Central memory CD8-positive, alpha-beta T cell (primary cell): ENCODE results near the gene WBP4.
"Not testable (repeated sequence)": the region's sequence is repeated elsewhere in the genome, so short reads cannot be mapped to it uniquely, and the experiment has no call there.

ENCODE experiments used
- ATAC-seq: fragments of 150-1000 bp; cut with Tn5 transposase; replicated peaks from 2 replicates; pipeline ENCODE4 v1.10.0; 2022; ENCODE audit warnings: mild to moderate bottlenecking, moderate FRiP score, moderate number of reproducible peaks; ENCODE audit not compliant: poor library complexity, severe bottlenecking; ENCODE audit errors: extremely low read depth
- DNase-seq, 2 donors: peaks; one replicate each; pipeline ENCODE4 v3.0.0; 2021; ENCODE audit warnings: low spot score in 2 of 2
- H3K27ac Mint-ChIP-seq: one replicate; pipeline ENCODE4 v1.8.0; 2022; ENCODE audit warnings: low read depth, mild to moderate bottlenecking, moderate library complexity, mixed read lengths
- H3K27me3 Mint-ChIP-seq: one replicate; pipeline ENCODE4 v1.8.0; 2022; ENCODE audit warnings: mixed read lengths
- H3K36me3 Mint-ChIP-seq: one replicate; pipeline ENCODE4 v1.8.0; 2022; ENCODE audit warnings: mild to moderate bottlenecking, moderate library complexity, mixed read lengths; ENCODE audit not compliant: insufficient read depth
- H3K4me1 Mint-ChIP-seq: one replicate; pipeline ENCODE4 v1.8.0; 2022; ENCODE audit warnings: mixed read lengths
- H3K4me3 Mint-ChIP-seq: one replicate; pipeline ENCODE4 v1.8.0; 2022; ENCODE audit warnings: mild to moderate bottlenecking, moderate library complexity, mixed read lengths
- H3K9me3 Mint-ChIP-seq: one replicate; pipeline ENCODE4 v1.8.0; 2022; ENCODE audit warnings: mixed read lengths

Gene WBP4

DNA sequence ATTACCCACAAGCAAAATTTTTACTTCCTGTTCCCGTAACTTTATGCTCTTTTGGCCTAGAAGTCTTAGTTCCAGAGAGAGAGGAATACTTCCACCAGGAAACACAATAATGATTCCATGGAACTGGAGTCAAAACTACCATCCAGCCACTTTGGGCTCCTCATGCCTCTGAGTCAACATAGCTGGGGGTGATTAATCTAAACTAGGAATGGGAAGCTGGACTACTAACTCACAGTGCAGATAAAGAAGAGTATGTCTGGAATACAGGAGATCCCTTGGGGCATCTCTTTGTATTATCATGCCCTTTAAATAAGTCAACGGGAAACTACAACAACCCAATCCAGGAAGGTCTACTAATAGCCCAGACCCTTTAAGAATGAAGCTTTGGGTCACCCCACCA lies 33.3 kb upstream of the WBP4 start:
- Mint-ChIP-seq H3K9me3 (no peaks in the 10 kb centered on the region), H3K27ac (no peak overlapping the region), H3K27me3 (no peaks in the 10 kb centered on the region), H3K4me1 (peaks cover 25% of the 10 kb centered on the region), H3K36me3 (no peaks in the 10 kb centered on the region), H3K4me3 (no peak overlapping the region)
- DNase-seq: no peak
- ATAC-seq: no peak

DNA sequence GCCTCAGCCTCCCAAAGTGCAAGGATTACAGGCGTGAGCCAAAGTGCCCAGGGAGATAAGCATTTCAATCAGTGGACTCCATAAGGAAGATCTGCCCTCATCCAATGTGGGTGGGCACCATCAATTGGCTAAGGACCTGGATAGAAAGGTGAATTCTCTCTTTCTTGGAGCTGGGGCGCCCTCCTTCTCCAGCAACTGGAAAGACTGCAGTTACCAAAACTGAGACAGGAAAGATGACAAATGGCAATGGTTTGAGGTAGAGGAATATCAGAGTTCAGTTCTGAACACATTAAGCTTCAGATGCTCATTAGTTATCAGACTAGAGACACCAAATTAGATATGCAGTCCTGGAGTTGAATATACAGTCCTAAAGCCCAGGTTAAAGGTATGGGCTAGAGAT lies 31.7 kb upstream of the WBP4 start:
- Mint-ChIP-seq H3K27ac (no peak overlapping the region), H3K36me3 (peaks cover 2% of the 10 kb centered on the region), H3K27me3 (no peaks in the 10 kb centered on the region), H3K4me3 (no peak overlapping the region), H3K9me3 (no peaks in the 10 kb centered on the region), H3K4me1 (peaks cover 19% of the 10 kb centered on the region)
- no peak for DNase-seq
- no peak for ATAC-seq

DNA sequence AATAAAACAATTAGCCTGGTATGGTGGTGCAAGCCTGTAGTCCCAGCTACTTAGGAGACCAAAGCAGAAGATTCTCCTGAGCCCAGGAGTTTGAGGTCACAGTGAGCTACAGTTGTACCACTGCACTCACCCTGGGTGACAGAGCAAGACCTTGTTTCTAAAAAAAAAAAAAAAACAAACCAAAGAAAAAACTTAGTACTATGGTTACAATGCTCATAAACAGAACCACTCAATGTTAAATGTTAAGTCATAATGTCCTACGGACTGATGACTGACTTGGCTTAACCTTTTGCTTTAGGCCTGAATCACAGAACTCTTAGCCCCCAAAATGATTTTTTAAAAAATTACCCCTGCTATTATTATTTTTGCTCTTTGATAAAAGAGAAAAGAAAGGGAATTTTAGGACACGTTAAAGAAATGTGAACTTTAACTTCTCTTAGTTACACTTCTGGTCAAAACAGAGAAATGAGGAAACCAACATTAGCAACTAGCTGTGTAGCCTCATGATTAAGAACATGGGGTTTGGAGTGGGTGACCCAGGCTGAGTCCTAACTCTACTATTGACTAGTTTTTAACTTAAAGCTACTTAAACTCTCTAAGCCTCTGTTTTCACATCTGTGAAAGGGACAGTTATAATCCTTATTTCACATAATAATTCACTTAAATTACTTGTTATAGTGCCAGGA lies 28.5 kb upstream of the WBP4 start:
- H3K9me3 Mint-ChIP-seq: no peaks in the 10 kb centered on the region
- H3K27ac Mint-ChIP-seq: no peak overlapping the region

DNA sequence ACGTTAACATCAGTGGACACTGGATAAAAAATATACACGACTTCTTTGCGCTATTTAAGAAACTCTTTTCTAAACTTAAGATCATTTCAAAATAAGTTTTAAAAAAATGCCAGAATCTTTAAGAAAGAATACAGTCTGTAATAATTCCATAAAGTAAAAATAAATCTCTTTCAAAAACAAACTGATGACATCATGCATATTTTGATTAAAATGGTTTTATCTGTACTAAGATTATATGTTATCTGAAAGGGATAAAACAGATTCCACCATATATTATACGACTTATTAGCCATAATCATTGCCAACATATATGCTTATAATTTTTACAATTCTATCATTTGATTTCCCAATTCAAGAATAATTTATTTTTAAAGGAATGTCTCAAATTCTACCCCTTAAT lies 26.9 kb upstream of the WBP4 start:
- no peaks in the 10 kb centered on the region for H3K9me3 Mint-ChIP-seq
- H3K27me3 Mint-ChIP-seq: no peaks in the 10 kb centered on the region
- peaks cover 12% of the 10 kb centered on the region for H3K4me1 Mint-ChIP-seq
- ATAC-seq (no peak), DNase-seq (no peak)
- H3K27ac Mint-ChIP-seq: peak overlapping the region; percentile 3
- H3K4me3 Mint-ChIP-seq: no peak overlapping the region
- peaks cover 2% of the 10 kb centered on the region for H3K36me3 Mint-ChIP-seq

More for the DNA sequence above, 28.5 kb upstream of the WBP4 start:
- H3K4me3 Mint-ChIP-seq: no peak overlapping the region
- ATAC-seq: no peak
- H3K27me3 Mint-ChIP-seq: no peaks in the 10 kb centered on the region
- peaks cover 12% of the 10 kb centered on the region for H3K4me1 Mint-ChIP-seq
- DNase-seq: no peak
- H3K36me3 Mint-ChIP-seq: peaks cover 2% of the 10 kb centered on the region

DNA sequence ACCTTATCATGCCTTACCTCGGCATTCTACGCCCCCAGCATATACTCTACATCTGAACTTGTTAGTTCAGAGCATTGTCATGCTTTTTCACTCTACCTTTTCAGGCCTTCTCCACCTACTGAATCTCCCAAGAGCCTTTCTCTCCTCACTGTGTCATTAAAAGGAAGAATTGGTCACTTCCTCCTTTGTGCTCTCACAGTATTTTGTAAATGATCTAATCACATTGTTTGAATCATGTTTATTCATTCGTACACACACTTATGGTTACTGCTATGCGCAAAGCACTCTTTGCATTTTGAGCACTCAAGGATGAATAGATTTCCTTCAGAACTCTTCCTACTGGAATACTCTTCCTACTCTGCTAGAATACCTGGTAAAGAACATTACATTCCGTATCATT lies 26.4 kb upstream of the WBP4 start:
- no peak for ATAC-seq
- no peaks in the 10 kb centered on the region for H3K9me3 Mint-ChIP-seq
- H3K27me3 Mint-ChIP-seq: no peaks in the 10 kb centered on the region
- peaks cover 11% of the 10 kb centered on the region for H3K4me1 Mint-ChIP-seq
- H3K4me3 Mint-ChIP-seq: no peak overlapping the region
- peak overlapping the region; percentile 3 for H3K27ac Mint-ChIP-seq
- no peak for DNase-seq
- H3K36me3 Mint-ChIP-seq: peaks cover 2% of the 10 kb centered on the region

DNA sequence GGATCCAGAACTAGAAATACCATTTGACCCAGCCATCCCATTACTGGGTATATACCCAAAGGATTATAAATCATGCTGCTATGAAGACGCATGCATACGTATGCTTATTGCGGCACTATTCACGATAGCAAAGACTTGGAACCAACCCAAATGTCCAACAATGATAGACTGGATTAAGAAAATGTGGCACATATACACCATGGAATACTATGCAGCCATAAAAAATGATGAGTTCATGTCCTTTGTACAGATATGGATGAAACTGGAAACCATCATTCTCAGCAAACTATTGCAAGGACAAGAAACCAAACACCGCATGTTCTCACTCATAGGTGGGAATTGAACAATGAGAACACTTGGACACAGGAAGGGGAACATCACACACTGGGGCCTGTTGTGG lies 24.8 kb upstream of the WBP4 start:
- H3K4me1 Mint-ChIP-seq: peaks cover 11% of the 10 kb centered on the region
- H3K27ac Mint-ChIP-seq, H3K9me3 Mint-ChIP-seq, H3K27me3 Mint-ChIP-seq, H3K4me3 Mint-ChIP-seq, H3K36me3 Mint-ChIP-seq, DNase-seq, ATAC-seq: not testable (repeated sequence)

DNA sequence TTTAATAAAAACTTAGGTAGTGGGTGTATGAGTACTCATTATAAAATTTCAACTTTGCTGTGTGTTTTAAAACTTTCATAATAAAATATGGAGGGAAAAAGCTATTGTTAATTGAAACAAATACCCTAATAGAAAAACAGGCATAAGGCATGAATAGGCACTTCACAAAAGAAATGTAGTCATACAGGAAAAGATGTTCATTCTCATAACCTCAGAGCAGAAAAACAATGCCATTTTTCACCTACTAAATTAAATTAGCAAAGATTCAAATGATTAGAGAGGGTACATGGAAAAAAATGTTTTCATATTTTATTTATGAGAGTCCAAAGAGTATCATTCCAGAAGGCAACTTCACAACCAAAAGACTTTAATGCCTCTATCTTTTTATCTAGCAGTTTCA lies 21.6 kb upstream of the WBP4 start:
- H3K27ac Mint-ChIP-seq: no peak overlapping the region
- ATAC-seq (no peak), DNase-seq (no peak)
- H3K4me1 Mint-ChIP-seq: peaks cover 11% of the 10 kb centered on the region
- H3K27me3 Mint-ChIP-seq: no peaks in the 10 kb centered on the region
- H3K4me3 Mint-ChIP-seq: no peak overlapping the region
- H3K9me3 Mint-ChIP-seq: no peaks in the 10 kb centered on the region
- H3K36me3 Mint-ChIP-seq: no peaks in the 10 kb centered on the region

DNA sequence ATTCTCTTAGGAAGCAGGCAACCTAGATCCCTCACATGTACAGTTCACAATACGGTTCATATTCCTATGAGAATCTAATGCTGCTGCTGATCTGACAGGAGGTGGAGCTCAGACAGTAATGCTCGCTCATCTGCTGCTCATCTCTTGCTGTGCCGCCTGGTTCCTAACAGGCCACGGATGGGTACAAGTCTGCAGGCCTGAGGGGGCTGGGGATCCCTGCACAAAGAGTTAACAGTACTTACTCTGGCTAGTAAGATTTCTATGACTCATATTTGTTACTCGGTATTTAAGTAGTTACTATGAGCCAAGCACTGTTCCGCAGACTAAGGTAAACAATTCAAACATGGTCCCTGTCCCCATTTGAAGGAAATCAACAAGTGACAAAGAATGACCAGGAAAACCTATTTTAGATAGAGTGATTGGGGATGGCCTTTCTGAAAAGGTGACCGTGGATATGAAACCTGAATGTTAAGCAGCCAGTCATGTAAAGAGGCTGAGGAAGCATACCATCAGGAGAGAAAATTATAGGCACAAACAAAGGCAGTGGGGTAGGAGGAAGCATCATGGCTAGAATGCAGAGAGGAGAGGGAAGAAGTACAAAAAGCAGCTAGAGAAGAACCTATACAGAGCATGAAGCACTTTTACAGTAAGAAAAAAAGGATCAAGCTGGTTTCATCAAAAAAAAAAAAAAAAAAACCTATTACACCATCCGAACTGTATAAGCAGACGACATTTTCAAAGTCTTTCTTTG lies 20.6 kb upstream of the WBP4 start:
- H3K36me3 Mint-ChIP-seq: no peaks in the 10 kb centered on the region
- H3K27me3 Mint-ChIP-seq: no peaks in the 10 kb centered on the region
- DNase-seq: no peak
- H3K4me3 Mint-ChIP-seq: no peak overlapping the region
- no peak for ATAC-seq
- H3K9me3 Mint-ChIP-seq: no peaks in the 10 kb centered on the region
- peak overlapping the region; percentile 3 for H3K27ac Mint-ChIP-seq
- H3K4me1 Mint-ChIP-seq: peaks cover 7% of the 10 kb centered on the region

DNA sequence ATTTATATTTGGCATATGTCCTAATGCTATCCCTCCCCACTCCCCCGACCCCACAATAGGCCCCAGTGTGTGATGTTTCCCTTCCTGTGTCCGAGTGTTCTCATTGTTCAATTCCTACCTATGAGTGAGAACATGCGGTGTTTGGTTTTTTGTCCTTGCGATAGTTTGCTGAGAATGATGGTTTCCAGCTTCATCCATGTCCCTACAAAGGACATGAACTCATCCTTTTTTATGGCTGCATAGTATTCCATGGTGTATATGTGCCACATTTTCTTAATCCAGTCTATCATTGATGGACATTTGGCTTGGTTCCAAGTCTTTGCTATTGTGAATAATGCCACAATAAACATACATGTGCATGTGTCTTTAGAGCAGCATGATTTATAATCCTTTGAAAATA lies 18.9 kb upstream of the WBP4 start:
- H3K27me3 Mint-ChIP-seq, H3K4me1 Mint-ChIP-seq, H3K27ac Mint-ChIP-seq: not testable (repeated sequence)

DNA sequence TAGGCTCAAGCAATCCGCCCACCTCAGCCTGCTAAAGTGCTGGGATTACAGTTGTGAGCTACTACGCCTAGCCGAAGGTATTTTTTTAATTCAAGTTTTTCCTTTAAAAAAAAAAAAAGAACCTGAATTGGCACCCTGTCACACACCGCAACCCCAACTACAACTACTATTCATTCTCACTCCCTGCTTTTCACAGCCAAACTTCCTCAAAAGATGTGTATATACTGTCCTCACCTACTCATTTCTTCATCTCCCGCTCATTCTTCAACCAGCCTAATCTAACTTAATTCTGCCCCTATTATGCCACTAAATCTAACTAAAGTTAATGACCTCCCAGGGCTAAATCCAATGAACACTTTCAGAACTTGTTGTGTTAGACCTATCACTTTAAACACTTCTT lies 12.7 kb upstream of the WBP4 start:
- no peak overlapping the region for H3K4me3 Mint-ChIP-seq
- H3K9me3 Mint-ChIP-seq: no peaks in the 10 kb centered on the region
- DNase-seq: no peak
- H3K4me1 Mint-ChIP-seq: peaks cover 13% of the 10 kb centered on the region
- H3K27me3 Mint-ChIP-seq: no peaks in the 10 kb centered on the region
- ATAC-seq: no peak
- H3K36me3 Mint-ChIP-seq: peaks cover 4% of the 10 kb centered on the region
- no peak overlapping the region for H3K27ac Mint-ChIP-seq

More for the DNA sequence above, 18.9 kb upstream of the WBP4 start:
- H3K9me3 Mint-ChIP-seq, H3K36me3 Mint-ChIP-seq, H3K4me3 Mint-ChIP-seq, DNase-seq, ATAC-seq: not testable (repeated sequence)

DNA sequence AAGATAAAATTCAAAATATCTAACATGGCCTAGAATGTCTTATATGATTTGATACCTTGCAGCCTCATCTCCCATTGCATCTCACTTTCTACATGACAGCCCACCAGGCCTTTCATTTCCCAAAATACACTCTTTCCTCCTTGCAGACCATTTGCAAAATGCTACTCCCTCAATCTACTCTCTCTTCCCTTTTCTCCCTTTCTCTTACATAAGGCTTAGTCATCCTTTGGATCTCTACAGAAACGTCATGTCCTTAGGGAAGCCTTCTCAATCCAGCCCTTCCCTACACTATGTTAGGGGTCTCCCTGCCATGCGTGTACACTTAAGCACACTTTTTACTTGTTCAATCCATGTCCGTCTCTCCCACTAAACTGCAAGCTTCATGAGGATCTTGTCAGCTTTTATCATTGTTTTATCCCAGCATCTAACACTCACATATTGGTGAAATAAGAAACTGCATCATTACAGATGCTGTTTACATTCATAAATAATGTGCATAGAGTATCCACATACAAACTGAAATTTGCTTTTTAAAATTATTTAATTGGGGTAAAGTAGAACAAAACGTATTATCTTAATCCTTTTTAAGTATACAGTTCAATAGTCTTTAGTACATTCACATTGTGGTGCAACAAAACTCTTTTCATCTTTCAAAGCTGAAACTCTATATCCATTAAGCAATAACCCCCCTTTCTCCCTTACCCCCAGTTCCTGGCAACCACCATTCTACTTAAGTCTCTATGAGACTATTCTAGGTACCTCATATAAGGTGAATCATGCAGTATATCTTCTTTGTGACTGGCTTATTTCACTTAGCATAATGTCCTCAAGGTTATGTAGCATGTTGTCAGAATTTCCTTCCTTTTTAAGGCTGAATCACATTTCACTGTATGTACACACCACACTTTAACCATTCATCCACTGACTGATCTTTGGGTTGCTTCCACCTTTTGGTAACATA lies 11.5 kb upstream of the WBP4 start:
- Mint-ChIP-seq H3K9me3 (no peaks in the 10 kb centered on the region), H3K36me3 (peaks cover 4% of the 10 kb centered on the region), H3K27me3 (no peaks in the 10 kb centered on the region), H3K4me1 (peaks cover 18% of the 10 kb centered on the region), H3K4me3 (no peak overlapping the region), H3K27ac (no peak overlapping the region)
- no peak for ATAC-seq
- no peak for DNase-seq

DNA sequence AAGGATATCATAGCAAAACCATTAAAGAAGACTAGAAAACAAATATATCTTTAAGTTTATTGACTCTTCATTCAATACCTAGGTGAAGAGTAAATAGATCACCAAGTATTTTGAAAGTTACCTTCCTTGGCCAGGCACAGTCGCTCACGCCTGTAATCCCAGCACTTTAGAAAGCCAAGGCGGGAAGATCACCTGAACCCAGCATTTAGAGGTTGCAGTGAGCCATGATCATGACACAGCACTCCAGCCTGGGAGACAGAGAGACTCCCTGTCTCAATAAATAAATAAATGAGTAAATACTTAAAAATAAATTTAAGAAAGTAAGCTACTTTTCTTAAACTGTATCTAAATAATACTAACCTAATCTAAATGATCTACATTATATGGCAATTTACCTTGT lies 8.9 kb upstream of the WBP4 start:
- Mint-ChIP-seq H3K4me3 (no peak overlapping the region), H3K27ac (no peak overlapping the region), H3K36me3 (peaks cover 4% of the 10 kb centered on the region), H3K9me3 (no peaks in the 10 kb centered on the region), H3K27me3 (no peaks in the 10 kb centered on the region), H3K4me1 (peaks cover 35% of the 10 kb centered on the region)
- no peak for DNase-seq
- no peak for ATAC-seq
